ENCODE data around the gene SPNS3.

SPNS3 gene

GRCh38 chr17:4487820-4488716 lies 54.3 kb downstream of the SPNS3 start:
- no peak for DNase-seq (ENCODE audit: low read depth in 3 of 3, low spot score in 1 of 3)

GRCh38 chr17:4488989-4489595 lies 55.4 kb downstream of the SPNS3 start:
- DNase-seq (ENCODE audit: low read depth in 3 of 3, low spot score in 1 of 3): no peak

GRCh38 chr17:4490109-4490591 lies 56.4 kb downstream of the SPNS3 start:
- DNase-seq (ENCODE audit: low read depth in 3 of 3, low spot score in 1 of 3): no peak

- DNase-seq (ENCODE audit: low read depth in 3 of 3, low spot score in 1 of 3): no peak
Measured at GRCh38 chr17:4490637-4491061, 56.9 kb downstream of the SPNS3 start.

- DNase-seq (ENCODE audit: low read depth in 3 of 3, low spot score in 1 of 3): no peak
Measured at GRCh38 chr17:4492721-4493561, 59.2 kb downstream of the SPNS3 start.

- no peak for DNase-seq (ENCODE audit: low read depth in 3 of 3, low spot score in 1 of 3)
Measured at GRCh38 chr17:4497101-4497824, 63.5 kb downstream of the SPNS3 start.

GRCh38 chr17:4498461-4499397 lies 65.0 kb downstream of the SPNS3 start, which contains the start of gene SPNS2:
Gene SPNS2, plus strand, starts transcription at chr17:4498881. Its CDS starts 167 bp downstream, at chr17:4499048.
- DNase-seq (ENCODE audit: low read depth in 3 of 3, low spot score in 1 of 3): peak; percentile 5 to 59 (median 15)

GRCh38 chr17:4499431-4500190 lies 65.9 kb downstream of the SPNS3 start:
- DNase-seq (ENCODE audit: low read depth in 3 of 3, low spot score in 1 of 3): no peak

- no peak for DNase-seq (ENCODE audit: low read depth in 3 of 3, low spot score in 1 of 3)
Measured at GRCh38 chr17:4500191-4500571, 66.4 kb downstream of the SPNS3 start.

- DNase-seq (ENCODE audit: low read depth in 3 of 3, low spot score in 1 of 3): no peak
Measured at GRCh38 chr17:4501295-4501949, 67.7 kb downstream of the SPNS3 start.

- DNase-seq (ENCODE audit: low read depth in 3 of 3, low spot score in 1 of 3): no peak
Measured at GRCh38 chr17:4502466-4503154, 68.9 kb downstream of the SPNS3 start.

- DNase-seq (ENCODE audit: low read depth in 3 of 3, low spot score in 1 of 3): no peak
Measured at GRCh38 chr17:4503283-4504025, 69.7 kb downstream of the SPNS3 start.

- DNase-seq (ENCODE audit: low read depth in 3 of 3, low spot score in 1 of 3): no peak
Measured at GRCh38 chr17:4504188-4504587, 70.4 kb downstream of the SPNS3 start.

GRCh38 chr17:4505187-4505586 lies 71.4 kb downstream of the SPNS3 start:
- no peak for DNase-seq (ENCODE audit: low read depth in 3 of 3, low spot score in 1 of 3)

- no peak for DNase-seq (ENCODE audit: low read depth in 3 of 3, low spot score in 1 of 3)
Measured at GRCh38 chr17:4506175-4506813, 72.6 kb downstream of the SPNS3 start.

GRCh38 chr17:4506892-4507291 lies 73.2 kb downstream of the SPNS3 start:
- no peak for DNase-seq (ENCODE audit: low read depth in 3 of 3, low spot score in 1 of 3)
